ENCODE data around the gene PCSK4.
A peak's percentile ranks its signal among the peaks of the same experiment; 100 is the strongest.

Gene PCSK4

GRCh38 chr19:1438035-1438932 is 51.9 kb downstream of the PCSK4 start, which contains the start of gene RPS15:
TSS of gene RPS15 (plus strand) at chr19:1438396. CDS start at chr19:1438426, 30 bp downstream.
- TF ChIP-seq CTCF (IDR thresholded peaks at IDR 0.05; ENCODE audit: low read depth, low read length), result peak; percentile 83
- H3K4me3 ChIP-seq (ENCODE audit: low read depth, low read length), result peak within 1 kb of the TSS; percentile 73

GRCh38 chr19:1437609-1438008 is 52.5 kb downstream of the PCSK4 start:
- no peak overlapping the region for H3K4me3 ChIP-seq (ENCODE audit: low read depth, low read length)
- no peak for TF ChIP-seq CTCF (IDR thresholded peaks at IDR 0.05; ENCODE audit: low read depth, low read length)

- no peak overlapping the region for H3K4me3 ChIP-seq (ENCODE audit: low read depth, low read length)
- no peak for TF ChIP-seq CTCF (IDR thresholded peaks at IDR 0.05; ENCODE audit: low read depth, low read length)
These were observed 54.7 kb downstream of the PCSK4 start for GRCh38 chr19:1435378-1435989.

GRCh38 chr19:1434577-1435060 is 55.5 kb downstream of the PCSK4 start:
- no peak overlapping the region for H3K4me3 ChIP-seq (ENCODE audit: low read depth, low read length)
- no peak for TF ChIP-seq CTCF (IDR thresholded peaks at IDR 0.05; ENCODE audit: low read depth, low read length)

- no peak overlapping the region for H3K4me3 ChIP-seq (ENCODE audit: low read depth, low read length)
- no peak for TF ChIP-seq CTCF (IDR thresholded peaks at IDR 0.05; ENCODE audit: low read depth, low read length)
These were observed 56.1 kb downstream of the PCSK4 start for GRCh38 chr19:1434040-1434366.

GRCh38 chr19:1433119-1434039 is 56.8 kb downstream of the PCSK4 start:
- TF ChIP-seq CTCF (IDR thresholded peaks at IDR 0.05; ENCODE audit: low read depth, low read length), result no peak
- H3K4me3 ChIP-seq (ENCODE audit: low read depth, low read length), result no peak overlapping the region

Measured in WI38 (cell line).